HFF-Myc (cell line): ENCODE results near the gene ZSCAN21.
A peak's percentile ranks its signal among the peaks of the same experiment; 100 is the strongest.

Experiments used
- DNase-seq: peaks from one replicate; pipeline ENCODE4 v3.0.0-alpha.2; 2011; ENCODE audit warnings: low read depth; ENCODE audit errors: extremely low read depth
- H3K4me3 ChIP-seq: replicated peaks from 2 replicates; pipeline ENCODE4 v1.5.1; 2011; ENCODE audit warnings: low read depth, mild to moderate bottlenecking, control low read depth, low read length
- TF ChIP-seq, protein P1 (sequence below): IDR thresholded peaks from 2 replicates; pipeline ENCODE4 v1.5.1; 2012; ENCODE audit warnings: mild to moderate bottlenecking, low read depth, low read length, control low read depth; ENCODE audit errors: missing control alignments

The ZSCAN21 gene

DNA sequence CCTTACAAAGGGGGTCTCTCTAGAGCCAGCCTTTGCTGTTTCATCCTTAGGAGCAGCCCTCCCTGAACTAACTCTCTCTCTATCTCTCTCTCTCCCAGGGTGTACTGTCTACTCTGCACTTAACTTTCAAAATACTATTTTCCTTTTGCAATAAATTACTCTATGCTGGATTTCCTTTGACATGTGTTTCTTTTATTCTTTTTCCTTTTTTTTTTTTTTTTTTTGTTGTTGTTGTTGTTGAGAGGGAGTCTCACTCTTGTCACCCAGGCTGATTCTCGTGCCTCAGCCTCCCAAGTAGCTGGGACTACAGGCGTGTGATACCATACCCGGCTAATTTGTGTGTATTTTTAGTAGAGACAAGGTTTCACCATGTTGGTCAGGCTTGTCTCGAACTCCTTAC is 33.4 kb downstream of the ZSCAN21 start:
- H3K4me3 ChIP-seq, result no peak overlapping the region
- DNase-seq, result no peak
- TF ChIP-seq, protein P1, sequence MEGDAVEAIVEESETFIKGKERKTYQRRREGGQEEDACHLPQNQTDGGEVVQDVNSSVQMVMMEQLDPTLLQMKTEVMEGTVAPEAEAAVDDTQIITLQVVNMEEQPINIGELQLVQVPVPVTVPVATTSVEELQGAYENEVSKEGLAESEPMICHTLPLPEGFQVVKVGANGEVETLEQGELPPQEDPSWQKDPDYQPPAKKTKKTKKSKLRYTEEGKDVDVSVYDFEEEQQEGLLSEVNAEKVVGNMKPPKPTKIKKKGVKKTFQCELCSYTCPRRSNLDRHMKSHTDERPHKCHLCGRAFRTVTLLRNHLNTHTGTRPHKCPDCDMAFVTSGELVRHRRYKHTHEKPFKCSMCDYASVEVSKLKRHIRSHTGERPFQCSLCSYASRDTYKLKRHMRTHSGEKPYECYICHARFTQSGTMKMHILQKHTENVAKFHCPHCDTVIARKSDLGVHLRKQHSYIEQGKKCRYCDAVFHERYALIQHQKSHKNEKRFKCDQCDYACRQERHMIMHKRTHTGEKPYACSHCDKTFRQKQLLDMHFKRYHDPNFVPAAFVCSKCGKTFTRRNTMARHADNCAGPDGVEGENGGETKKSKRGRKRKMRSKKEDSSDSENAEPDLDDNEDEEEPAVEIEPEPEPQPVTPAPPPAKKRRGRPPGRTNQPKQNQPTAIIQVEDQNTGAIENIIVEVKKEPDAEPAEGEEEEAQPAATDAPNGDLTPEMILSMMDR, result no peak

DNA sequence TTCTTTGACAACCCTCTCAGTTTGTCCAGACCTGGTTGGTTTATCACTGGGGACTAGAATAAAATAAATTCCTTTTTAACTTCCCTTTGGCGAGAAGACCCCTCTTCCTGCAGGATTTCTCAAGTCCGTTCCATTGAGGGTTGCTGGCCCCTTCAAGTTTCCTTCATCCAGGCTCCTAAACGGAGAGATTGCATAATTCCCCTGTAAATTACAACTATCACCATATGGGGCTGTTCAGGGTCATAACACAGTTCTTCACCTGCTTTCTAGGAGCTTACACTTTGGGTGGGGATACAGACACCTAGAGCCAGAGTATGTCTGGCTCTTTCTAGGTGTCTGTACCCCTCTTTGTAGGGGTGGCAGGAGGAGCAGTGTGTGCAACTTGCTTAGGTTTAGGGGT is 35.9 kb downstream of the ZSCAN21 start:
- TF ChIP-seq, protein P1, result no peak
- H3K4me3 ChIP-seq, result no peak overlapping the region
- no peak for DNase-seq

DNA sequence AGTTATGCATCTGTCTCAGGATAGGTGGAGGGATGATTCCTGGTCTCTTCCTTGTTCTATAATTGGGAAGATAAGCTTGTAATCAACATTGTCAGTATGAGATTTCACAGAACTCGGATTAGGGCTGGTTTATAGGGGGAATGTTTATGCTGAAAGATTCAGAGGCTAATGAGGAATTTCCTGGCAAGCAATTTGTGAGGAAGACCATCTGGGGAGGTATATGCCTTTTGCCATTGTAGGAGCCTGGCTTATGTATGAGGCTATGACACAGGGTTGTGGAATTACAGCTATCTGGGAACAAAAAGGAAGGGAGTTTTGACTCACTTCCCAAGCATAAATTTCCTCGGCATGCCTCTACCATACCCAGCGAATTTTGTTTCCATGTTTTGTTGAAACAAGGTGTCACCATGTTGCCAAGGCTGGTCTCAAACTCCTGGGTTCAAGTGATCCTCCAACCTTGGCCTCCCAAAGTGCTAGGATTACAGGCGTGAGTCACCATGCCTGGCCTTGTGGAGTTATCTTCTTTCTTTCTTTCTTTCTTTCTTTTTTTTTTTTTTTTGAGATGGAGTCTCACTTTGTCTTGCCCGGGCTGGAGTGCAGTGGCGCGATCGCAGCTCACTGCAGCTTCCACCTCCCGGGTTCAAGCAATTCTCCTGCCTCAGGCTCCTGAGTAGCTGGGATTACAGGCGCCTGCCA is 37.6 kb downstream of the ZSCAN21 start:
- TF ChIP-seq, protein P1, result no peak
- DNase-seq, result peak; percentile 97
- no peak overlapping the region for H3K4me3 ChIP-seq

DNA sequence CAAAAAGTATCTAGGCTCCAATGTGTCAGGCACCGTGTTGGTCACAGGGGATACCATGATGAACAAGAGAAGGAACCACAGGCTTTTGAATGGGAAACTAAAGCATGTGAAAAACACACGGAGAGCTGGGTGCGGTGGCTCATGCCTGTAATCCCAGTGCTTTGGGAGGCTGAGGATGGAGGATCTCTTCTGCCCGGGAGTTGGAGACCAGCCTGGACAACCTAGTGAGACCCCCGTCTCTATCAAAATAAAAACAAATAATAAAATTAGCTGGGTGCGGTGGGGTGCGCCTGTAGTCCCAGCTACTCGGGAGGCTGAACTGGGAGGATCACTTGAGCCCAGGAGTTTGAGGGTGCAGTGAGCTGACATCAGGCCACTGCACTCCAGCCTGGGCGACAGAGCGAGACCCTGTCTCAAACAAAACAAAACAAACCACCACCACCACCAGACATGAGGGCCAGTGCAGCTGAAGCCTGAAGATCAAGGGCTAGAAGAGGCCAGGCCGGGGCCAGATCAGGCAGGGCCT is 38.6 kb downstream of the ZSCAN21 start:
- TF ChIP-seq, protein P1, result no peak
- H3K4me3 ChIP-seq, result peak overlapping the region; percentile 93
- DNase-seq, result no peak

DNA sequence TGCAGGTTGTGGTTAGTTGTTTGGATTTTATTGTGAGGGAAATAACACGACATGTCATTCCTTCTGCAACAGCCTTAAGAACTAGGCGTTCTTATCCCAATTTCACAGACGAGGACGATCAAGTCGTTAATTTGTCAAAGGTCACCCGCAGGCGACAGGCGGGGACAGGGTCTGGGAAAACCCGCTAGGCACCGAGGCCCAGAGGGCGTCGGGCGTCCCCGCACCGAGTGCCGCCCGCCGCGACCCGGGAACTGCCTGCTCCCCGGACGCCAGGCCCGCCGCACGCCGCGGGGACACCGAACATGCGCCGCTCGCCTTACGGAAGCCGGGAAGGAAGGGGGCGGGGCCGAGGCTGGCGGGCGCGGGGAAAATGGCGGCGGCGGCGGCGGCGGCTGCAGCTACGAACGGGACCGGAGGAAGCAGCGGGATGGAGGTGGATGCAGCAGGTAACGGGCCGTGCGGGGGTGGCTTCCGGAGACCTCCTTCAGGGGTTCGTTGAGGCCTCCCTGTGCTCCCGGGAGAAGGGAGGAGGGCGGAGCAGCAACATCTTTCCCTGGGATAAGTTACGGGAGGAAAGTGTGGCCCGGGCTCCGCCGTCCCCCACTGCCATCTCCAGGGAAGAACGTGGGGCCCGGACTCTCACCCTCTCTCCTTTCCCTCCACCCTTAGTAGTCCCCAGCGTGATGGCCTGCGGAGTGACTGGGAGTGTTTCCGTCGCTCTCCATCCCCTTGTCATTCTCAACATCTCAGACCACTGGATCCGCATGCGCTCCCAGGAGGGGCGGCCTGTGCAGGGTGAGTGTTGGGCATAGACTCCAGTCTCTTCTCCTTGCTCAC is 39.3 kb downstream of the ZSCAN21 start, which contains the start of gene COPS6:
COPS6 (plus strand) TSS at position 349 of the 837 bp plus-strand sequence; CDS start at position 371, 22 bp downstream.
- peak within 1 kb of the TSS; percentile 93 for H3K4me3 ChIP-seq
- TF ChIP-seq, protein P1, result no peak
- DNase-seq, result no peak

DNA sequence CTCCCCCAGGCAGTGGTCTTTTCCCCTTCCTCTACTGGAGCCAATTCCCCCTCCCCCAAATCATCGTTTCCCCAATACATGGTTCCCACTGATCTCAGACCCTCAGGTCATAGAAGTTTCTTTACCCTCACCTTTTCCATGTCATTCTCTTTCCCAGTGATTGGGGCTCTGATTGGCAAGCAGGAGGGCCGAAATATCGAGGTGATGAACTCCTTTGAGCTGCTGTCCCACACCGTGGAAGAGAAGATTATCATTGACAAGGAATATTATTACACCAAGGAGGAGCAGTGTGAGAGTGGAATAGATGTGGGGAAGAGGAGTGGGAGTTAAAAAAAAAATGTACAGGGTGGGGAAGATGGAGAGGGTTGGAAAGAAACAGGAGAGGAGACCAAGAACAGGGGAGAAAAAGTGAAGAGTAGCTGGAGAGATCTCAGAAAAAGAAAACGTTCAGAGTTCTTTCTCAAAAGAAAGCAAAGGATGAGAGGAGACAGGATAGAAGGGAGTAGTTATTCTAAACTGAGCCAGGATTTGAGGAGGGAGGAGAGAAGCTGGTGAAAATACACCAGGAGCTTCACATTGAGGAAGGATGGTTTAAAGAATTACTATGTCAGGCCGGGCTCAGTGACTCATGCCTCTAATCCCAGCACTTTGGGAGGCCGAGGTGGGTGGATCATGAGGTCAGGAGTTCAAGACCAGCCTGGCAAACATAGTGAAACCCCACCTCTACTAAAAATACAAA is 40.1 kb downstream of the ZSCAN21 start:
- H3K4me3 ChIP-seq, result peak overlapping the region; percentile 93
- DNase-seq, result no peak
- TF ChIP-seq, protein P1, result no peak
